GM19193 (cell line): ENCODE data around the gene MTHFSD.

Experiments
- POLR2A ChIP-seq: IDR thresholded peaks from 4 replicates; pipeline ENCODE4 v1.6.1; 2011; ENCODE audit not compliant: insufficient read depth, insufficient read length; ENCODE audit errors: extremely low read depth

MTHFSD gene

GRCh38 chr16:86575095-86575685 is 20.2 kb upstream of the MTHFSD start:
- TF ChIP-seq POLR2A, result no peak

- no peak for TF ChIP-seq POLR2A
Observed at GRCh38 chr16:86574646-86575045, 19.6 kb upstream of the MTHFSD start.

GRCh38 chr16:86573646-86574508 is 18.8 kb upstream of the MTHFSD start:
- TF ChIP-seq POLR2A, result no peak

- TF ChIP-seq POLR2A, result no peak
Observed at GRCh38 chr16:86573215-86573614, 18.2 kb upstream of the MTHFSD start.

GRCh38 chr16:86572606-86573005 is 17.6 kb upstream of the MTHFSD start:
- TF ChIP-seq POLR2A, result no peak

- no peak for TF ChIP-seq POLR2A
Observed at GRCh38 chr16:86572041-86572521, 17.0 kb upstream of the MTHFSD start.

- TF ChIP-seq POLR2A, result no peak
Observed at GRCh38 chr16:86571530-86571915, 16.5 kb upstream of the MTHFSD start.

GRCh38 chr16:86570558-86571529 is 15.8 kb upstream of the MTHFSD start:
- no peak for TF ChIP-seq POLR2A

GRCh38 chr16:86569701-86570447 is 14.8 kb upstream of the MTHFSD start:
- TF ChIP-seq POLR2A, result no peak

GRCh38 chr16:86568677-86569623 is 13.9 kb upstream of the MTHFSD start:
- no peak for TF ChIP-seq POLR2A

- no peak for TF ChIP-seq POLR2A
Observed at GRCh38 chr16:86567701-86568581, 12.9 kb upstream of the MTHFSD start.

GRCh38 chr16:86566966-86567700 is 12.1 kb upstream of the MTHFSD start:
- no peak for TF ChIP-seq POLR2A

GRCh38 chr16:86566601-86566965 is 11.5 kb upstream of the MTHFSD start, which contains the start of gene FOXC2:
Gene FOXC2, plus strand, starts transcription at chr16:86566829. Its CDS starts 507 bp downstream, at chr16:86567336.
- no peak for TF ChIP-seq POLR2A
